Measurements from ENCODE around the gene AATK. TPM values are rescaled to one million over a fixed set of nuclear protein-coding genes. Genes with fewer than 3 reads are reported as not detected.

The AATK gene
- total and polyA plus RNA-seq, 2 of the 13 experiments (the other 11 are each of a cell fraction or from before 2014, with no cell fraction given): 2.9 to 8.4 TPM

DNA sequence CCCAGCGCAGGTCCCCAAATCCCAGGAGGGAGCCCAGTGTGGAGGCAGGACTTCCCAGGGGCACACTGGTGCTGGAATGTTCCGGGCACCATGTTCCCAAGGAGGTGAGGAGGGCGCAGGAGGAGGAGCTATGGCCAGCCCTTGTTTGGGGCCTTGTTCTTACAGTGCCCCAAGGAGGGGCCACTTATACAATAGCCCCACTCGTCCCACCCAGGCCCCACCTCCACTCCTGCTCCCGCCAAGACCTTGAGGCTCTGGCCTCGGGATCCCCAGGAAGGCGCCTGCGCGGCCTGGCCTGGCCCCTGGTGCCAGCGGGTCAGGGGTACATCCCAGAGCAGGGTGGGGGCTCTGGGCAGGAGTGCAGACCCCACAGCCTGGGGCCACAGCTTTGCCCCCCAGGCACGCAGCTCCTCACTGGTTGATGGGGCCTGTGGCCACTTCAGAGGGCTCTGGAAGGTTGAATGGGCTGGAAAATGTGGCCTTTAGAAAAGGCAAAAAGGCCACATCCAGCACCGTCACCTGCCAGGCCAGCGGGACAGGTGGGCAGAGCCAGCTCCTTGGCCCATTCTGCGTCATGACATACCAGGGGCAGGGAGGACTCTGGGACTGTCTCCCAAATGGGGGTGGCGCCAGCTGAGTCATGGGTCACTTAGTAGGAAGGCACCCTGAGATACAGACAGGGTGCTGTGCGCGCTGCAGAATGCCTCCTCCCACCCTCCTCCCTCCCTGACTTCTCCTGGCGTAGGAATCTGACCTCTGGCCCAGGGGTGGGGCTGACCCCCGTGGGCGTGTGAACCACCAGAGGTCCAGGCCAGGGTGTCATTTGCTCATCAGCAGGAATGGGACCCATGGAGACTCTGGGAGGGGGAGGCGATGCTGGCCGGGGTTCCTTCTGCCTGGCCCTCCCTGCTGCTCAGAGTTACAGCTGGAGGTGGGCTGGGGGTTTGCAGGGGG lies 33.0 kb downstream of the AATK start (continued):
- TF ChIP-seq, protein P1, sequence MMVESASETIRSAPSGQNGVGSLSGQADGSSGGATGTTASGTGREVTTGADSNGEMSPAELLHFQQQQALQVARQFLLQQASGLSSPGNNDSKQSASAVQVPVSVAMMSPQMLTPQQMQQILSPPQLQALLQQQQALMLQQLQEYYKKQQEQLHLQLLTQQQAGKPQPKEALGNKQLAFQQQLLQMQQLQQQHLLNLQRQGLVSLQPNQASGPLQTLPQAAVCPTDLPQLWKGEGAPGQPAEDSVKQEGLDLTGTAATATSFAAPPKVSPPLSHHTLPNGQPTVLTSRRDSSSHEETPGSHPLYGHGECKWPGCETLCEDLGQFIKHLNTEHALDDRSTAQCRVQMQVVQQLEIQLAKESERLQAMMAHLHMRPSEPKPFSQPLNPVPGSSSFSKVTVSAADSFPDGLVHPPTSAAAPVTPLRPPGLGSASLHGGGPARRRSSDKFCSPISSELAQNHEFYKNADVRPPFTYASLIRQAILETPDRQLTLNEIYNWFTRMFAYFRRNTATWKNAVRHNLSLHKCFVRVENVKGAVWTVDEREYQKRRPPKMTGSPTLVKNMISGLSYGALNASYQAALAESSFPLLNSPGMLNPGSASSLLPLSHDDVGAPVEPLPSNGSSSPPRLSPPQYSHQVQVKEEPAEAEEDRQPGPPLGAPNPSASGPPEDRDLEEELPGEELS (CRISPR knock-in tag; IDR thresholded peaks at IDR 0.05): 0 out of 2 replicates have a peak, but pooled peaks have one; percentile 42
- TF ChIP-seq JUN (CRISPR knock-in tag; IDR thresholded peaks at IDR 0.05) (no peak), CCAR2 (optimal IDR thresholded peaks at IDR 0.05; ENCODE audit: low read depth, low read length) (no peak), ZNF225 (CRISPR knock-in tag; IDR thresholded peaks at IDR 0.05) (no peak), NKX3-1 (CRISPR knock-in tag; IDR thresholded peaks at IDR 0.05) (no peak), XBP1 (CRISPR knock-in tag; IDR thresholded peaks at IDR 0.05) (no peak), REPIN1 (CRISPR knock-in tag; IDR thresholded peaks at IDR 0.05; ENCODE audit: borderline replicate concordance, low read depth) (no peak), SAP130 (CRISPR knock-in tag; IDR thresholded peaks at IDR 0.05; ENCODE audit: low read depth) (peak; percentile 57; the same call in 1 of the 2 replicates), ZSCAN22 (CRISPR knock-in tag; IDR thresholded peaks at IDR 0.05) (no peak), MAFG (CRISPR knock-in tag; IDR thresholded peaks at IDR 0.05) (no peak), ZNF781 (CRISPR knock-in tag; IDR thresholded peaks at IDR 0.05; ENCODE audit: borderline replicate concordance, not compliant biosample characterization) (no peak), RNF2 (conservative IDR thresholded peaks at IDR 0.05; ENCODE audit: low read depth) (no peak), ZNF556 (CRISPR knock-in tag; IDR thresholded peaks at IDR 0.05; ENCODE audit: borderline replicate concordance) (peak; percentile 29; the same call in 1 of the 2 replicates)
- TF ChIP-seq, protein P2, sequence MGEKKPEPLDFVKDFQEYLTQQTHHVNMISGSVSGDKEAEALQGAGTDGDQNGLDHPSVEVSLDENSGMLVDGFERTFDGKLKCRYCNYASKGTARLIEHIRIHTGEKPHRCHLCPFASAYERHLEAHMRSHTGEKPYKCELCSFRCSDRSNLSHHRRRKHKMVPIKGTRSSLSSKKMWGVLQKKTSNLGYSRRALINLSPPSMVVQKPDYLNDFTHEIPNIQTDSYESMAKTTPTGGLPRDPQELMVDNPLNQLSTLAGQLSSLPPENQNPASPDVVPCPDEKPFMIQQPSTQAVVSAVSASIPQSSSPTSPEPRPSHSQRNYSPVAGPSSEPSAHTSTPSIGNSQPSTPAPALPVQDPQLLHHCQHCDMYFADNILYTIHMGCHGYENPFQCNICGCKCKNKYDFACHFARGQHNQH (CRISPR knock-in tag; IDR thresholded peaks at IDR 0.05): no peak
- TF ChIP-seq, protein P3, sequence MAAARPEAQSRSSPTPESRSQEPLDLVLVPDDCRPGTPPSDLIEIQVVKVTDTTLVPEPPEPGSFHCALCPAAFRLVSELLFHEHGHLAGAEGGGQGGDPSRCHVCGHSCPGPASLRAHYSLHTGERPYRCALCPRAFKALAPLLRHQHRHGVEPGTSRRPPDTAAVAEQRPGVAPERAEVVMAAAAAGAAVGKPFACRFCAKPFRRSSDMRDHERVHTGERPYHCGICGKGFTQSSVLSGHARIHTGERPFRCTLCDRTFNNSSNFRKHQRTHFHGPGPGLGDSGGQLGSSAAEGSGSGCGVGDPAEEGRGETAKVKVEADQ (CRISPR knock-in tag; IDR thresholded peaks at IDR 0.05; ENCODE audit: borderline replicate concordance): no peak
- TF ChIP-seq, protein P4, sequence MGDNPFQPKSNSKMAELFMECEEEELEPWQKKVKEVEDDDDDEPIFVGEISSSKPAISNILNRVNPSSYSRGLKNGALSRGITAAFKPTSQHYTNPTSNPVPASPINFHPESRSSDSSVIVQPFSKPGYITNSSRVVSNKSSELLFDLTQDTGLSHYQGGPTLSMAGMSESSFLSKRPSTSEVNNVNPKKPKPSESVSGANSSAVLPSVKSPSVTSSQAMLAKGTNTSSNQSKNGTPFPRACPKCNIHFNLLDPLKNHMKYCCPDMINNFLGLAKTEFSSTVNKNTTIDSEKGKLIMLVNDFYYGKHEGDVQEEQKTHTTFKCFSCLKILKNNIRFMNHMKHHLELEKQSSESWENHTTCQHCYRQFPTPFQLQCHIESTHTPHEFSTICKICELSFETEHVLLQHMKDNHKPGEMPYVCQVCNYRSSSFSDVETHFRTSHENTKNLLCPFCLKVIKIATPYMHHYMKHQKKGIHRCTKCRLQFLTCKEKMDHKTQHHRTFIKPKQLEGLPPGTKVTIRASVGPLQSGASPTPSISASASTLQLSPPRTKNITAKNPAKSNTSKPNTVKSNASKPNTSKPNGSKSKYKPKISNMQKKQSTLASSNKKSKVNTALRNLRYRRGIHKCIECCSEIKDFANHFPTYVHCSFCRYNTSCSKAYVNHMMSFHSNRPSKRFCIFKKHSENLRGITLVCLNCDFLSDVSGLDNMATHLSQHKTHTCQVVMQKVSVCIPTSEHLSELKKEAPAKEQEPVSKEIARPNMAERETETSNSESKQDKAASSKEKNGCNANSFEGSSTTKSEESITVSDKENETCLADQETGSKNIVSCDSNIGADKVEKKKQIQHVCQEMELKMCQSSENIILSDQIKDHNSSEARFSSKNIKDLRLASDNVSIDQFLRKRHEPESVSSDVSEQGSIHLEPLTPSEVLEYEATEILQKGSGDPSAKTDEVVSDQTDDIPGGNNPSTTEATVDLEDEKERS (CRISPR knock-in tag; IDR thresholded peaks at IDR 0.05): peak; percentile 63; the same call in 1 of the 2 replicates

All from HepG2 (cell line).